HG03060 (cell line): ENCODE data around the gene DCC.

Experiments used
- ATAC-seq: cut with Tn5 transposase; IDR thresholded peaks from one replicate; pipeline ENCODE4 v1.9.1; 2021; ENCODE audit warnings: low read depth, moderate number of reproducible peaks; ENCODE audit not compliant: unreplicated experiment

Gene DCC

DNA sequence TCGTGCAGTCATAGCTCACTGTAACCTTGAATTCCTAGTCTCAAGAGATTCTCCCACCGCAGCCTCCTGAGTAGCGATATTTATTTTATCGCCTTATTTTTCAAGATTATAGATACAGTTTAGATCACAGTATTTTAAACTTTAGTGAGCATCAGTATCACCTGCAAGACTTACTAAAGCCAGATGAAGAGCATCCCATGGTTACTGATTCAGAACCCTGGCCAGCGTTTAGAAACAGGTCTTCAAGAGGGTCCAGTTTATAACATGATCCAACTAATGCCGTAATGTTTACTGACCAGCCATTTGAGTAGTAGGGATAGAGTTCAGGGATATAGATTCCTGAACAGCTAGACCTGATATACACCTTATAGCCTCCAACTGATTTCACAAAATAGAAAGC, 146.1 kb downstream of the DCC start:
- no peak for ATAC-seq

DNA sequence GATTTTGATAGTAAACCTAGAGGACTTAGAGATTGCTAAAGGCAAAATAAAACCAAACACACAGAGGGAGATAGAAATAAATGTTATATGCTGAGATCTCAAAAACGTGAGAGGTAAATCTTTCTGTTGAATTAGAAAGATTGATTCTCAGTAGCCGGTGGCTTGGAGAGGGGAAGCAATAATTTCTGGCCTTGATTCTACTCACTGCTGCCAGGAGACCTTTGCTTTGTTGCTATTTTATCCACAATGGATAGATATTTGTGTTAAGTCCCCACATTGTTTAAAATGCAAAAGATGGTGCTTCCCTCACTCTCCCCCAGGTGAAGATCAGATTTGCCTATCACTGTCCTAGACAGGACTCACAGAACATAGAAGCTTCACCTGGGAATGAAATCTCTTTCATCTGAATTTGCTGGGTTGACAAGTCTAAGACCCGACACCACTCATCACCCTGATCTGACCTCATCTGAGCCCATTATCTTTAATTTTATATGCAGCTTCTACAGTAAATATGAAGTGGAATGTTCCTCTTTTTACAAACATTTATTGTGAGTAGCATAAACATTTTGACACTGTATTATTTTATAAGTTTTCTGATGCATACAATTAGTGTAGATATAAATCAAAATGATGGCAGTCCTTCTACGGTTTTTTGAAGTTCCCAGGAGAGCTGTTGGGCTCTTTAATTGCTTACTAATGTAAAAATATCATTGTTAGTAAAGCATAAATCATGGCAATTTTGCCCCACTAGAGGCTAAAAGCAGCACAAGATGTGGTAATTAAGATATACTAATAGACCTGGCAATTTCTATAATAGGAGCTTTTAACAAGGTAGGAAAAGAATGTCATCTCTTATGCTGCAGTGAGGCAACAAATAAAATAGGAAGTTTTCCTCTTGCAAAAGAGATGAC, 149.7 kb downstream of the DCC start:
- no peak for ATAC-seq

GRCh38 chr18:52496426-52496825, 156.4 kb downstream of the DCC start:
- ATAC-seq: no peak

- no peak for ATAC-seq
These were observed 159.0 kb downstream of the DCC start for GRCh38 chr18:52499016-52499415.

DNA sequence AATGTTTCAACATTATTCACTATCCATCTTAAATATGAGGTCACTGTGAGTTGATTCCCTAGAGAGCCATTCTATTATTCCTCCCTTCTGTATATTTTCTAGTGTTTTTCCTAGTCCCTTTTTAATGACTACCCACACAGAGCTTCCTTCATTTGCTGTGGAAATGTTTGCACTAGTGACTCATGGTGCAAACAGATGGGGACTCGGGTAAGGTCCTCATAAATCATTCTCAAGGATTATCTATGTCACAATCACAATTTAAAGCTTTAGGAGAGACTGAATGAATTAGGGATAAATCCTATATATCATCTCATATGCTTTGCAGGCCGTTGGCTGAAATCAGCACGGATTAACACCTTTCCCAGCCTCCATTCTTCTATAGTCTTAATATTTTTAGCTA, 159.6 kb downstream of the DCC start:
- no peak for ATAC-seq

DNA sequence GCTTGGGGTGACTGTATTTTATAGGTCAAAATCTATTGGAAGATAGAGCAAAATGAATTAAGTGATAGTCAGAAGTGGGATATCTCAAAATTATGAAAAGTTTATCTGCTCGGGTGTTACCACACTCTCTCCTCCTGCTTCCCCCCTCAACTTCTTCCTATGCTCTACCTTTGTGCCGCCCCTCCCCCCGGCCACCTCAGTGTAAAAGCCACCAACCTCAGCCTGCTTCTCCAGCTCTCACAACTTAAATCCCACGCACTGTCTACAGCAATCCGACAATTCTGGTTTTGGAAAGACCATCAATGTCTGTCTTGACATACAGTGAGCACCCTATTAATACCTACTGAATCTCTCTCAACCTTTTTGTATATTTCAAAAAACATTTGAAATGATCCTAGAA, 164.6 kb downstream of the DCC start:
- no peak for ATAC-seq

DNA sequence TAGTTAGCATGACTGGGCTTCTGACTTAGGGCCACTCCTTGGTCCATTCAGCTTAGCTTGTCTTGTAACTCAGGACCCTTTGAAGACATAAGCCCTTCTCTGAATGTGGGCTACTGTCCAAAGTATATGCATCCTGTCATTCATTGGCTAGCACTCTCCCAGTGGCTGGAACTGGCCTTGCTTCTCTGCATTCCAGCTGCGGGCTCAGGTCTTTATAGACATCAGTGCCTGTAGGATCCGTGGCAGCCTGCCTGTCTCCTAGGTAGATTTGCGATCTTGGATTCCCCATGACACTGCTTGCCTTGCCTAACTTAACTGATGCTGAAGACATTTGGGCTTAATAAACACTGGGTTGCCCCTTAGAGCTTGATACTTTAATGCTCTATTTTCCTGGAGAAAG, 170.1 kb downstream of the DCC start:
- no peak for ATAC-seq

GRCh38 chr18:52518086-52518485, 178.1 kb downstream of the DCC start:
- ATAC-seq: no peak

- no peak for ATAC-seq
These were observed 179.0 kb downstream of the DCC start for GRCh38 chr18:52519021-52519420.

GRCh38 chr18:52523566-52523965, 183.6 kb downstream of the DCC start:
- no peak for ATAC-seq

- ATAC-seq: no peak
These were observed 191.8 kb downstream of the DCC start for GRCh38 chr18:52531836-52532235.

DNA sequence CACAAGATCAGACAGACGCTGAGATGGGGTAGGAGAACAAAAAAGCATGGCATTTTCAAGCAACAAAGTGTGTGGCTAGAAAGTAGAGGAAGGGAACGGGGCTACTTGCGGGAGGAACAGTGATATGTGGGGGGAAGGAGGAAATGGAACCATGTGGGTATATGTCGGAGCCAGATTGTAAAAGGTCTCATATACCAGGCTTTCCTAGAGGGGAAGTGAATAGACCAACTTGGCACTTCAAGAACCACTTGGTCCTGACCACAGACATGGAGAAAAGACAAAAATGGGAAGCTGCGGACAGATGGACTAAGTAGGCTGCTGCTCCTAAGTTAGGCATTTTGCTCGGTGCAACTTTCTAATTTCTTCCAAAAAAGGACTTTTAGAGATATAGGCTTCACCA, 196.0 kb downstream of the DCC start:
- ATAC-seq: no peak

DNA sequence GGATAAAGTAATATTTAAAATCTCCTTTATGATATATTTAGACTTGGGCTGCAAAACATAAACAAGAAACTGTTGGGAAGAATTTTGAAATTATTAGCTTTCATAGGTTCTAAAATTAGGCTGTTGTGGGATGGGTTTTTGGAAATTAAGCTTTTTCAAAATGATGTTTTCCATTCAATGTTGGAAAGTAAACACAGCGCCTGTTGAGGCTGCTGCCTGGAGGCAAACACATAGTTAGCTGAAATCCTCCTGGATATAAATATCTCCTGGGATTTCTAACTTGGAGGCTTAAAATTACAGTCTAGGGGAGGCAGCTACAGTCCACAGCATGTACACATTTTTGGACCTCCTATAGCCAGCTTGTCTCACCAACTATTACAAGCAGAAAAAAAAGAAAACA, 197.3 kb downstream of the DCC start:
- no peak for ATAC-seq

- ATAC-seq: no peak
These were observed 201.1 kb downstream of the DCC start for GRCh38 chr18:52541056-52541455.

DNA sequence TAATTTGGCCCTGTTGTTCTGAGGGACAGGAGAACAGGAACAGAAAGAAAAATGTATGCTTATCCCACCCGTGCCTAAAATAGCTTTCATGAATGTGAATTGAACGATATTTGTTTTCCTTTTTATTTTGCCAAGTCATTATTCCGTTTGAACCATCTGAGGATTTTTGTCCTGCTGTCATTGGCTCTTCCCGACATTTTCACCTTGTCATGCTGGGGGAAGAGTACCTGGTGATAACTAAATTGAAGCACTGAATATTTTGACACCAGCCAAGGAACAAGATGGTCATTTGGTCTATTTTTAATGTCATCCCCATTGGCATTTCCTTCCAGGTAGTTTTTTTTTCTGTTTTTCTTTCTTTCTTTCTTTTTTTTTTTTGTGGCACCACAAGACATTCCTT, 204.1 kb downstream of the DCC start:
- no peak for ATAC-seq

GRCh38 chr18:52546686-52547346, 206.8 kb downstream of the DCC start:
- no peak for ATAC-seq

DNA sequence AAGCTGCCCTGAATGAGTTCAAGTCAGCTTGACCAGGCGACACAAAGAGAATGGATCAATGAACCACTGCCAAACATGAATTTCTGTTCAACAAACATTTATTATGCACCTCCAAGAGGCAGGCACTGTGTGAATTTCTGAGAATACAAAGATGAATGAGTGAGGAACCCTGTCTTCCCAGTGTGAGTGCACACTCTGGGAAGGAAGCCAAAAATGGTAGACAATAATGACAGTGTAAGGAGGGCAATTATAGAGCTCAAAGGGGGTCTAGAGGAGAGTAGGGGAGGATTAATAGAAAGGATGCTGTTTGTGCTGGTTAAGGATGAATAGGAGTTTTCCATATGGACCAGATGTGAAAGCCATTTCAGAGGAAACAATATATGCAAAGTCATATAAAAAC, 213.4 kb downstream of the DCC start:
- ATAC-seq: no peak

- ATAC-seq: no peak
These were observed 214.2 kb downstream of the DCC start for GRCh38 chr18:52554180-52554579.

- ATAC-seq: no peak
These were observed 227.4 kb downstream of the DCC start for GRCh38 chr18:52567360-52567759.

DNA sequence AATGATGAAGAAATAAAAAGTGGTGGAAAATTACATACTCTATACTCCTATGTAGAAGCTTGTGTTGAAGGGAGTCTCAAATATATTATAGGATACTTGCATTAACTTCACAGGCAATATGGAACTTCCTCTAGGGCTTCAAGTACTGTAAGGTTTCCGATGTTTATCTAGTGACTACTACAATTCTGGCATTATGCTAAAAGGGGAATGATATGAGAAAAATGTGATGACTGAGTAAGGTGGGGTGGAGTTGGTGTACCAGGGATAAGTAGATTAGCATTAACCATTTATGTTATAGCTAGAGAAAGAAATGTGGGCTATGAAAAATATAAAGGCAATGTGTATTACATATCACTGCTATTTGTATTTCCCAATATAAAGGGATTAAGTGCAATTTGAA, 229.5 kb downstream of the DCC start:
- ATAC-seq: no peak

GRCh38 chr18:52570975-52571374, 231.0 kb downstream of the DCC start:
- no peak for ATAC-seq
